Tibial nerve (tissue), 4 donors: ENCODE data around the gene EIF2AK2.

ENCODE experiments used
- EP300 ChIP-seq, 2 donors: sonication (generic); formaldehyde crosslinking; IDR thresholded peaks; one replicate each; pipeline ENCODE4 v1.6.1; 2017; ENCODE audit warnings: antibody characterized with exemption in 2 of 2, mild to moderate bottlenecking in 1 of 2
- POLR2A ChIP-seq, 2 donors: fragments of 450-650 bp; IDR thresholded peaks; one replicate each; pipeline ENCODE4 v1.6.1; 2017; ENCODE audit warnings: antibody characterized with exemption in 2 of 2, mild to moderate bottlenecking in 2 of 2, moderate library complexity in 2 of 2
- TF ChIP-seq, protein P1 (sequence below), 5 experiments: fragments of 200-600 bp in 3 of 5; fragments of 450-650 bp in 2 of 5; sonication (generic) in 3 of 5; IDR thresholded peaks; one replicate each; pipeline ENCODE4 v1.5.1; 2016 to 2019; ENCODE audit warnings: antibody characterized with exemption in 5 of 5, mild to moderate bottlenecking in 3 of 5, moderate library complexity in 2 of 5

DNA sequence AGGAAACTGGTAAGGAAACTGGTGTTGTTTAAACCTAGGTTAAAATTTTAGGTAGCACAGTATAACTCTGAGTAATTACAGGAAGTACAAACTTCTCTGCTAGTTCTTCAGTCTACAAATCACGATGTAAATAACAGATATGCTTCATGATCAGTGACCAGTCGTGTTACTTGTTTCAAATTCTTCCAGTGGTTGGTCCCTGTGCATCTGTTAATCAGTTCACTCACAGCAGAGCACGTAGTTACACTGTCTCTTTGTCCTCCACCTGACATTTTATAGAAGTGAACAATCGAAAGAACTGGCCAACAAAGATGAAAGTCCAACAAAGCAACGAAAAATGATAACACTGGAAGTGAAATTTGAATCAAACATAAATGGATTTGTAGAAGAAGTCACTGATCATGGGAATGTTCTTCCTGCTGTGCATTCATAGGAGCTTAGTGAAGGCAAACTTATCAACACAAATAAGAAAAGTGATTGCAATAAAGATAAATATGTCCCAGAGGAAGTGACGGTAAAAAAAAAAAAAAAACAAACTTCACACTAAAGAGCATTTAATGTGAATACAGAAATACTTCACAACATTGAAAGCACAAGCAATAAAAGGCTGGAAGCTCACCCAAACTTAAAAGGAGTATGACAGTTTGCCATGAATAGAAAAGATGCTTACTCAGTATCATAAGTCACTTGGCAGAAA lies 7.0 kb downstream of the EIF2AK2 start:
- TF ChIP-seq, protein P1, sequence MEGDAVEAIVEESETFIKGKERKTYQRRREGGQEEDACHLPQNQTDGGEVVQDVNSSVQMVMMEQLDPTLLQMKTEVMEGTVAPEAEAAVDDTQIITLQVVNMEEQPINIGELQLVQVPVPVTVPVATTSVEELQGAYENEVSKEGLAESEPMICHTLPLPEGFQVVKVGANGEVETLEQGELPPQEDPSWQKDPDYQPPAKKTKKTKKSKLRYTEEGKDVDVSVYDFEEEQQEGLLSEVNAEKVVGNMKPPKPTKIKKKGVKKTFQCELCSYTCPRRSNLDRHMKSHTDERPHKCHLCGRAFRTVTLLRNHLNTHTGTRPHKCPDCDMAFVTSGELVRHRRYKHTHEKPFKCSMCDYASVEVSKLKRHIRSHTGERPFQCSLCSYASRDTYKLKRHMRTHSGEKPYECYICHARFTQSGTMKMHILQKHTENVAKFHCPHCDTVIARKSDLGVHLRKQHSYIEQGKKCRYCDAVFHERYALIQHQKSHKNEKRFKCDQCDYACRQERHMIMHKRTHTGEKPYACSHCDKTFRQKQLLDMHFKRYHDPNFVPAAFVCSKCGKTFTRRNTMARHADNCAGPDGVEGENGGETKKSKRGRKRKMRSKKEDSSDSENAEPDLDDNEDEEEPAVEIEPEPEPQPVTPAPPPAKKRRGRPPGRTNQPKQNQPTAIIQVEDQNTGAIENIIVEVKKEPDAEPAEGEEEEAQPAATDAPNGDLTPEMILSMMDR (IDR thresholded peaks at IDR 0.05): no peak
- no peak for TF ChIP-seq EP300 (IDR thresholded peaks at IDR 0.05)
- TF ChIP-seq POLR2A (IDR thresholded peaks at IDR 0.05): no peak
